CD4-positive, alpha-beta T cell treated with Interleukin-1 beta for 1 hour (primary cell): ENCODE results near the gene SNRPA1.

Experiments
- DNase-seq, 2 donors: peaks; one replicate each; pipeline ENCODE4 v3.0.0-alpha.2; 2020 to 2022

Gene SNRPA1

GRCh38 chr15:101294731-101295606 lies at the start of gene SNRPA1:
Gene SNRPA1 (minus strand): TSS chr15:101295248. CDS start chr15:101295178, 70 bp downstream.
- peak; percentile 95 to 97 for DNase-seq

- DNase-seq = no peak
Measured at GRCh38 chr15:101342056-101342455, 47.0 kb upstream of the SNRPA1 start.

GRCh38 chr15:101338502-101339057 lies 43.5 kb upstream of the SNRPA1 start:
- no peak for DNase-seq

- no peak for DNase-seq
Measured at GRCh38 chr15:101337976-101338375, 42.9 kb upstream of the SNRPA1 start.

GRCh38 chr15:101333907-101334789 lies 39.1 kb upstream of the SNRPA1 start:
- peak; percentile 65 to 73 for DNase-seq

- DNase-seq = no peak
Measured at GRCh38 chr15:101332061-101332467, 37.0 kb upstream of the SNRPA1 start.

- no peak for DNase-seq
Measured at GRCh38 chr15:101329867-101330380, 34.9 kb upstream of the SNRPA1 start.

GRCh38 chr15:101329309-101329863 lies 34.3 kb upstream of the SNRPA1 start:
- DNase-seq = no peak

GRCh38 chr15:101328001-101328400 lies 33.0 kb upstream of the SNRPA1 start:
- no peak for DNase-seq

GRCh38 chr15:101327147-101327740 lies 32.2 kb upstream of the SNRPA1 start:
- DNase-seq = no peak

GRCh38 chr15:101326462-101327146 lies 31.6 kb upstream of the SNRPA1 start:
- DNase-seq = no peak

- no peak for DNase-seq
Measured at GRCh38 chr15:101326026-101326315, 30.9 kb upstream of the SNRPA1 start.

GRCh38 chr15:101325263-101326025 lies 30.4 kb upstream of the SNRPA1 start:
- DNase-seq = no peak

- DNase-seq = no peak
Measured at GRCh38 chr15:101324524-101325177, 29.6 kb upstream of the SNRPA1 start.

GRCh38 chr15:101323793-101324523 lies 28.9 kb upstream of the SNRPA1 start:
- no peak for DNase-seq

GRCh38 chr15:101322854-101323477 lies 27.9 kb upstream of the SNRPA1 start:
- DNase-seq = no peak

GRCh38 chr15:101322016-101322695 lies 27.1 kb upstream of the SNRPA1 start:
- no peak for DNase-seq

- peak; percentile 68 to 79 for DNase-seq
Measured at GRCh38 chr15:101320501-101321052, 25.5 kb upstream of the SNRPA1 start.
